Endothelial cell of umbilical vein (primary cell): ENCODE measurements around the gene KCNN3. TPM values are rescaled to one million over a fixed set of nuclear protein-coding genes. Genes with fewer than 3 reads are reported as not detected.

Experiments
- BruUV-seq: library from RNA; stranded (reverse); fragments of 400-500 nt; replicated peaks from 2 replicates; lab custom pipeline; 2021; lab: Mats Ljungman, UMichigan
- CTCF ChIA-PET: fragments of 300-600, 350-600 bp; sonication (Branson Sonifier 250); formaldehyde crosslinking; loops from one replicate; lab custom pipeline; 2021; ENCODE audit warnings: antibody characterized with exemption, inconsistent platforms; lab: Charles Lee
- POLR2A ChIA-PET: fragments of 300-600, 350-600 bp; sonication (Branson Sonifier 250); formaldehyde crosslinking; loops from one replicate; lab custom pipeline; 2021; ENCODE audit warnings: antibody characterized with exemption, inconsistent platforms; lab: Charles Lee
- DNase-seq: peaks from one replicate; pipeline ENCODE4 v3.0.0-alpha.2; 2011; ENCODE audit warnings: low read depth, low spot score
- FAIRE-seq: peaks from 2 replicates; lab custom pipeline; 2011; peaks lifted over from hg19 to GRCh38; lab: Jason Lieb, UNC
- H2AFZ ChIP-seq: 2 replicates; pipeline ENCODE4 v1.6.0; 2012; ENCODE audit warnings: low read depth, low read length, control low read depth, inconsistent platforms
- H3K27ac ChIP-seq: 2 replicates; pipeline ENCODE4 v1.5.1; 2011; ENCODE audit warnings: low read depth, mild to moderate bottlenecking, control low read depth, low read length, moderate library complexity; ENCODE audit not compliant: insufficient read depth
- H3K27me3 ChIP-seq, 2 experiments: 2 replicates each; pipeline versions ENCODE4 v1.6.0 to v1.6.1; 2011; ENCODE audit warnings: low read length in 2 of 2, mixed read lengths in 1 of 2; ENCODE audit not compliant: control insufficient read depth in 2 of 2, insufficient read depth in 2 of 2
- H3K36me3 ChIP-seq, 2 experiments: 2 replicates in 1 of 2; 3 replicates in 1 of 2; pipeline ENCODE4 v1.5.1; 2011; ENCODE audit warnings: low read length in 2 of 2, mild to moderate bottlenecking in 1 of 2, moderate library complexity in 1 of 2; ENCODE audit not compliant: control insufficient read depth in 2 of 2, insufficient read depth in 2 of 2; ENCODE audit errors: extremely low read depth in 1 of 2
- H3K4me1 ChIP-seq: 3 replicates; pipeline ENCODE4 v1.5.1; 2011; ENCODE audit warnings: mild to moderate bottlenecking, low read length; ENCODE audit not compliant: control insufficient read depth, insufficient read depth; ENCODE audit errors: extremely low read depth
- H3K4me2 ChIP-seq: 2 replicates; pipeline ENCODE4 v1.6.1; 2011; ENCODE audit warnings: low read length, control low read depth, mixed read lengths; ENCODE audit not compliant: insufficient read depth
- H3K4me3 ChIP-seq, 3 experiments: fragments of 200-600 bp in 1 of 3; sonication (generic), shearing (Covaris generic) in 1 of 3; replicated peaks in 1 of 3; 2 replicates each; pipeline ENCODE4 v1.5.1; 2011 to 2016; ENCODE audit warnings: control low read depth in 3 of 3, low read length in 3 of 3, mild to moderate bottlenecking in 2 of 3, inconsistent platforms in 1 of 3, low read depth in 1 of 3, moderate library complexity in 1 of 3; ENCODE audit not compliant: insufficient read depth in 1 of 3
- H3K79me2 ChIP-seq: 2 replicates; pipeline ENCODE4 v1.6.0; 2012; ENCODE audit warnings: low read length, inconsistent platforms; ENCODE audit not compliant: control insufficient read depth, insufficient read depth
- H3K9ac ChIP-seq: replicated peaks from 2 replicates; pipeline ENCODE3; 2011; ENCODE audit warnings: low read length, control low read depth; ENCODE audit not compliant: insufficient read depth; ENCODE audit errors: extremely low read depth
- H3K9me1 ChIP-seq: replicated peaks from 3 replicates; pipeline ENCODE4 v1.6.0; 2011; ENCODE audit warnings: mild to moderate bottlenecking, low read length; ENCODE audit not compliant: control insufficient read depth, insufficient read depth; ENCODE audit errors: extremely low read depth
- H3K9me3 ChIP-seq: replicated peaks from 2 replicates; pipeline ENCODE4 v1.5.1; 2012; ENCODE audit warnings: low read length, inconsistent platforms; ENCODE audit not compliant: control insufficient read depth, insufficient read depth
- H4K20me1 ChIP-seq: replicated peaks from 2 replicates; pipeline ENCODE3; 2011; ENCODE audit warnings: mild to moderate bottlenecking, low read length; ENCODE audit not compliant: control insufficient read depth, insufficient read depth; ENCODE audit errors: extremely low read depth
- EZH2 ChIP-seq: IDR thresholded peaks from 2 replicates; pipeline ENCODE4 v1.6.1; 2012; ENCODE audit warnings: borderline replicate concordance, low read depth, mild to moderate bottlenecking, moderate library complexity, low read length, inconsistent platforms; ENCODE audit not compliant: severe bottlenecking
- FOS ChIP-seq: IDR thresholded peaks from 2 replicates; pipeline ENCODE4 v1.6.1; 2011; ENCODE audit warnings: mild to moderate bottlenecking, low read length, moderate library complexity, borderline replicate concordance; ENCODE audit not compliant: insufficient read depth
- GATA2 ChIP-seq: IDR thresholded peaks from 2 replicates; pipeline ENCODE4 v1.7.0; 2011; ENCODE audit warnings: low read depth, mild to moderate bottlenecking, moderate library complexity, mixed read lengths, low read length; ENCODE audit not compliant: insufficient read length, insufficient read depth
- JUN ChIP-seq: IDR thresholded peaks from 2 replicates; pipeline ENCODE4 v1.6.1; 2011; ENCODE audit warnings: borderline replicate concordance, low read depth; ENCODE audit not compliant: insufficient read length, insufficient read depth
- MYC ChIP-seq: IDR thresholded peaks from one replicate; pipeline ENCODE4 v1.6.1; 2011; ENCODE audit warnings: mild to moderate bottlenecking, low read depth, low read length
- POLR2A ChIP-seq: IDR thresholded peaks from 2 replicates; pipeline ENCODE4 v1.6.1; 2012; ENCODE audit warnings: low read depth, mild to moderate bottlenecking, control low read depth, low read length
- POLR2AphosphoS5 ChIP-seq: IDR thresholded peaks from 2 replicates; pipeline ENCODE4 v1.6.1; 2012; ENCODE audit warnings: low read depth, mild to moderate bottlenecking, control low read depth, low read length, moderate library complexity; ENCODE audit not compliant: insufficient read depth
- dilution Hi-C: fragments of 300-500 bp; cut with MboI; formaldehyde crosslinking; loops from one replicate; pipeline ENCODE4 v1.15.0; 2019; ENCODE audit warnings: low sequenced_read_pairs; ENCODE audit not compliant: extremely low pct_ligation_motif_present
- intact Hi-C: fragments of 100-400 bp; cut with micrococcal nuclease; formaldehyde crosslinking; loops from one replicate; pipeline ENCODE4 v1.10.0; 2022
- polyA plus RNA-seq, 4 experiments: library from polyadenylated mRNA; depleted of rRNA in 3 of 4; stranded (reverse) in 3 of 4; unstranded in 1 of 4; fragments of >200 nt; gene quantifications; 2 replicates each; pipeline versions ENCODE4 v1.2.1 to v1.2.3, GENCODE V29; 2011 to 2012; ENCODE audit warnings: missing spikeins in 1 of 4
- total RNA-seq: library from RNA; stranded (reverse); gene quantifications from 2 replicates; pipeline ENCODE4 v1.2.3, GENCODE V29; 2021
- TF ChIP-seq, protein P1 (sequence below), 2 donors: IDR thresholded peaks; 1 replicate in 1 of 2; 2 replicates in 1 of 2; pipeline ENCODE4 v1.5.1; 2011; ENCODE audit warnings: low read length in 2 of 2, mild to moderate bottlenecking in 2 of 2, moderate library complexity in 2 of 2, control low read depth in 1 of 2, inconsistent platforms in 1 of 2, low read depth in 1 of 2; ENCODE audit not compliant: insufficient read depth in 1 of 2; ENCODE audit errors: extremely low read depth in 1 of 2
- TF ChIP-seq, protein P2 (sequence below): IDR thresholded peaks from 2 replicates; pipeline ENCODE4 v1.6.1; 2011; ENCODE audit not compliant: insufficient read depth, insufficient read length

The KCNN3 gene
- total and polyA plus RNA-seq, 2 donors (not counting 3 experiments of a cell fraction or from before 2014, with no cell fraction given) = 0.91 to 1.1 TPM

DNA sequence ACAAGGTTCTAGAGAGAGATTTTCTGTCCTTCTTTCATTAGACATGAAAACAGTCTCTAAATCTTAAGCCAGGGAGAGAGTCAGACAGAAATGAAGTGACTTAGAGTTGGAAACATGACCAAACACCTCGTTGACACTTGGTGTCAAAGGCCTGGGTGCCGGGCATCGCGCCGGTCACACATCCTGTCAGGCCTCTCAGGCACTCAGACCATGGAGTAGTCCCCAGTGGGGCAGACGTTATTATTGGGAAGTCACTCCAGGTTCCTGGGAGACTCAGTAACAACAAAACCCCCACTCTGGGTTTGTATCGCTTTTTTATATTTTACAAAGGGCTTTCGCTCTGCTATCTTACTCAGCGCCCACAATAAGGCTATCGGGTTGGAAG, 25.8 kb downstream of the KCNN3 start:
- BruUV-seq = no TSS peak
- FAIRE-seq (no peak), DNase-seq (no peak)
- CTCF ChIA-PET = no interaction called here
- H3K27me3 ChIP-seq = peaks cover 3 to 8% of the 10 kb centered on the region in 2 experiments
- intact Hi-C loops (no loop called here), dilution Hi-C loops (no loop called here)
- POLR2A ChIA-PET = no interaction called here
- H4K20me1 ChIP-seq = no peaks in the 10 kb centered on the region
- H3K27ac ChIP-seq = no peak overlapping the region
- no peak overlapping the region for H3K4me2 ChIP-seq
- no peaks in the 10 kb centered on the region for H3K79me2 ChIP-seq
- H3K9me1 ChIP-seq = no peaks in the 10 kb centered on the region
- H3K36me3 ChIP-seq = no peaks in the 10 kb centered on the region
- H3K4me1 ChIP-seq = peaks cover 14% of the 10 kb centered on the region
- no peak overlapping the region for H3K9ac ChIP-seq
- H2AFZ ChIP-seq = no peak overlapping the region
- H3K4me3 ChIP-seq = no peak overlapping the region
- TF ChIP-seq POLR2AphosphoS5 (no peak), POLR2A (no peak), EZH2 (no peak), FOS (no peak), GATA2 (no peak), MYC (no peak), JUN (no peak)
- TF ChIP-seq, protein P1, sequence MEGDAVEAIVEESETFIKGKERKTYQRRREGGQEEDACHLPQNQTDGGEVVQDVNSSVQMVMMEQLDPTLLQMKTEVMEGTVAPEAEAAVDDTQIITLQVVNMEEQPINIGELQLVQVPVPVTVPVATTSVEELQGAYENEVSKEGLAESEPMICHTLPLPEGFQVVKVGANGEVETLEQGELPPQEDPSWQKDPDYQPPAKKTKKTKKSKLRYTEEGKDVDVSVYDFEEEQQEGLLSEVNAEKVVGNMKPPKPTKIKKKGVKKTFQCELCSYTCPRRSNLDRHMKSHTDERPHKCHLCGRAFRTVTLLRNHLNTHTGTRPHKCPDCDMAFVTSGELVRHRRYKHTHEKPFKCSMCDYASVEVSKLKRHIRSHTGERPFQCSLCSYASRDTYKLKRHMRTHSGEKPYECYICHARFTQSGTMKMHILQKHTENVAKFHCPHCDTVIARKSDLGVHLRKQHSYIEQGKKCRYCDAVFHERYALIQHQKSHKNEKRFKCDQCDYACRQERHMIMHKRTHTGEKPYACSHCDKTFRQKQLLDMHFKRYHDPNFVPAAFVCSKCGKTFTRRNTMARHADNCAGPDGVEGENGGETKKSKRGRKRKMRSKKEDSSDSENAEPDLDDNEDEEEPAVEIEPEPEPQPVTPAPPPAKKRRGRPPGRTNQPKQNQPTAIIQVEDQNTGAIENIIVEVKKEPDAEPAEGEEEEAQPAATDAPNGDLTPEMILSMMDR (IDR thresholded peaks at IDR 0.05; ENCODE audit: extremely low read depth in 1 of 2, insufficient read depth in 1 of 2, low read depth in 1 of 2, low read length in 2 of 2) = no peak
- TF ChIP-seq, protein P2, sequence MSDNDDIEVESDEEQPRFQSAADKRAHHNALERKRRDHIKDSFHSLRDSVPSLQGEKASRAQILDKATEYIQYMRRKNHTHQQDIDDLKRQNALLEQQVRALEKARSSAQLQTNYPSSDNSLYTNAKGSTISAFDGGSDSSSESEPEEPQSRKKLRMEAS = no peak
- H3K9me3 ChIP-seq = no peaks in the 10 kb centered on the region
